HL-60 (cell line): ENCODE results near the gene CSTF1.
A peak's percentile ranks its signal among the peaks of the same experiment; 100 is the strongest.

Experiments used
- DNase-seq, 2 experiments: peaks; one replicate each; pipeline ENCODE4 v3.0.0-alpha.2; 2010 to 2020; ENCODE audit warnings: low read depth in 1 of 2, low spot score in 1 of 2
- H3K27ac ChIP-seq: fragments of 250-450 bp; sonication (Bioruptor Pico); replicated peaks from 2 replicates; pipeline ENCODE4 v1.5.1; 2020; ENCODE audit warnings: mild to moderate bottlenecking, moderate library complexity
- H3K27me3 ChIP-seq: fragments of 250-450 bp; sonication (Bioruptor Pico); 2 replicates; pipeline ENCODE4 v1.5.1; 2021; ENCODE audit warnings: mild to moderate bottlenecking, moderate library complexity; ENCODE audit not compliant: insufficient read depth, poor library complexity, severe bottlenecking
- H3K4me3 ChIP-seq: replicated peaks from 2 replicates; pipeline ENCODE4 v1.5.1; 2011; ENCODE audit warnings: mild to moderate bottlenecking, control low read depth, low read length; ENCODE audit not compliant: insufficient read depth
- GABPA ChIP-seq: IDR thresholded peaks from 2 replicates; pipeline ENCODE4 v1.6.1; 2012; ENCODE audit warnings: low read depth
- POLR2AphosphoS5 ChIP-seq: IDR thresholded peaks from 2 replicates; pipeline ENCODE4 v1.6.1; 2012; ENCODE audit warnings: low read depth
- SPI1 ChIP-seq: IDR thresholded peaks from 2 replicates; pipeline ENCODE4 v1.6.1; 2012; ENCODE audit warnings: low read depth, mild to moderate bottlenecking, borderline replicate concordance
- TF ChIP-seq, protein P1 (sequence below): IDR thresholded peaks from 2 replicates; pipeline ENCODE4 v1.6.1; 2012; ENCODE audit warnings: low read depth; ENCODE audit not compliant: insufficient replicate concordance
- TF ChIP-seq, protein P2 (sequence below): IDR thresholded peaks from one replicate; pipeline ENCODE4 v1.5.1; 2011; ENCODE audit warnings: low read length, control low read depth, inconsistent platforms; ENCODE audit not compliant: insufficient read depth

Gene CSTF1

DNA sequence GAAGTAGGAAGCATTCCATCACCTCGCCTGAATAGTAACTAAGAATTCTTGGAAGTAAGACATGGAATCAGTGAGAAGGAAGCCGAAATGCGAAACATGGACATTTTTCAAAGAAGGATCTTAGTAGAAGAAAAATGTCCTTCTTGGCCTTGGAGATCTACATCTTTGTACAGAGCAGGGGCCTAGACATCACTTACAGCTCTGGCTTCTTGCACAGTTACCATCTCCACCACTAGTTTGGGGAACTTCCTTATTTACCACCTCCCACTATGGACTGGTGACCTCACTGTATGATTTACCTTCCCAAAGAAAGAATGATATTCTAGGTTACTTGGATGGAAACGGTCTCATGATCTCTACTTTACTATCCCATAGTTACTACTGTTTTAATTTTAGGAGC, 35.4 kb downstream of the CSTF1 start:
- peak in 1 of 2 experiments; percentile 56 for DNase-seq
- Histone ChIP-seq H3K27ac (peak overlapping the region; percentile 69), H3K4me3 (no peak overlapping the region), H3K27me3 (no peaks in the 10 kb centered on the region)
- TF ChIP-seq SPI1 (peak; percentile 21; the same call in 1 of the 2 replicates), GABPA (no peak), POLR2AphosphoS5 (no peak)
- TF ChIP-seq, protein P1, sequence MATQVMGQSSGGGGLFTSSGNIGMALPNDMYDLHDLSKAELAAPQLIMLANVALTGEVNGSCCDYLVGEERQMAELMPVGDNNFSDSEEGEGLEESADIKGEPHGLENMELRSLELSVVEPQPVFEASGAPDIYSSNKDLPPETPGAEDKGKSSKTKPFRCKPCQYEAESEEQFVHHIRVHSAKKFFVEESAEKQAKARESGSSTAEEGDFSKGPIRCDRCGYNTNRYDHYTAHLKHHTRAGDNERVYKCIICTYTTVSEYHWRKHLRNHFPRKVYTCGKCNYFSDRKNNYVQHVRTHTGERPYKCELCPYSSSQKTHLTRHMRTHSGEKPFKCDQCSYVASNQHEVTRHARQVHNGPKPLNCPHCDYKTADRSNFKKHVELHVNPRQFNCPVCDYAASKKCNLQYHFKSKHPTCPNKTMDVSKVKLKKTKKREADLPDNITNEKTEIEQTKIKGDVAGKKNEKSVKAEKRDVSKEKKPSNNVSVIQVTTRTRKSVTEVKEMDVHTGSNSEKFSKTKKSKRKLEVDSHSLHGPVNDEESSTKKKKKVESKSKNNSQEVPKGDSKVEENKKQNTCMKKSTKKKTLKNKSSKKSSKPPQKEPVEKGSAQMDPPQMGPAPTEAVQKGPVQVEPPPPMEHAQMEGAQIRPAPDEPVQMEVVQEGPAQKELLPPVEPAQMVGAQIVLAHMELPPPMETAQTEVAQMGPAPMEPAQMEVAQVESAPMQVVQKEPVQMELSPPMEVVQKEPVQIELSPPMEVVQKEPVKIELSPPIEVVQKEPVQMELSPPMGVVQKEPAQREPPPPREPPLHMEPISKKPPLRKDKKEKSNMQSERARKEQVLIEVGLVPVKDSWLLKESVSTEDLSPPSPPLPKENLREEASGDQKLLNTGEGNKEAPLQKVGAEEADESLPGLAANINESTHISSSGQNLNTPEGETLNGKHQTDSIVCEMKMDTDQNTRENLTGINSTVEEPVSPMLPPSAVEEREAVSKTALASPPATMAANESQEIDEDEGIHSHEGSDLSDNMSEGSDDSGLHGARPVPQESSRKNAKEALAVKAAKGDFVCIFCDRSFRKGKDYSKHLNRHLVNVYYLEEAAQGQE = no peak
- TF ChIP-seq, protein P2, sequence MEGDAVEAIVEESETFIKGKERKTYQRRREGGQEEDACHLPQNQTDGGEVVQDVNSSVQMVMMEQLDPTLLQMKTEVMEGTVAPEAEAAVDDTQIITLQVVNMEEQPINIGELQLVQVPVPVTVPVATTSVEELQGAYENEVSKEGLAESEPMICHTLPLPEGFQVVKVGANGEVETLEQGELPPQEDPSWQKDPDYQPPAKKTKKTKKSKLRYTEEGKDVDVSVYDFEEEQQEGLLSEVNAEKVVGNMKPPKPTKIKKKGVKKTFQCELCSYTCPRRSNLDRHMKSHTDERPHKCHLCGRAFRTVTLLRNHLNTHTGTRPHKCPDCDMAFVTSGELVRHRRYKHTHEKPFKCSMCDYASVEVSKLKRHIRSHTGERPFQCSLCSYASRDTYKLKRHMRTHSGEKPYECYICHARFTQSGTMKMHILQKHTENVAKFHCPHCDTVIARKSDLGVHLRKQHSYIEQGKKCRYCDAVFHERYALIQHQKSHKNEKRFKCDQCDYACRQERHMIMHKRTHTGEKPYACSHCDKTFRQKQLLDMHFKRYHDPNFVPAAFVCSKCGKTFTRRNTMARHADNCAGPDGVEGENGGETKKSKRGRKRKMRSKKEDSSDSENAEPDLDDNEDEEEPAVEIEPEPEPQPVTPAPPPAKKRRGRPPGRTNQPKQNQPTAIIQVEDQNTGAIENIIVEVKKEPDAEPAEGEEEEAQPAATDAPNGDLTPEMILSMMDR = no peak

DNA sequence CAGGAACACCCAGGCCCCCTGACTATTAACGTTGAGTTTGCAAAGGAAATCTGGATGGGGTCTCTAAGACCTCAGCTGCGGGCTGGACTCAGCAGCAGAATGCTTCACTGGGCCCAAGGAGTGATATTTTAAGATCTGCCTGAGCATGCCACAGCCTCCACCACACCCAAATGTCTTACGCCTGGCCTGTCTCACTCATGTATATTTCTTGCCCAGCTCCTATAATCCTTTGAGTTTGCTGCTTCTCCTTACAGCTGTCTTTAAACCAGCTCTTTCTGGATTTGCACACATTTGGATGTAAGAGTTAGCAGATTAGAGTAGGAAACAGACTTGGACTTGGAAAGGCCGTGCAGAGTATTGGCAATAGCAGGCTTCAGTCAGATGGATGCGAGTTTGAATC, 36.0 kb downstream of the CSTF1 start:
- TF ChIP-seq, protein P2 = no peak
- TF ChIP-seq, protein P1 = no peak
- TF ChIP-seq POLR2AphosphoS5 = no peak
- TF ChIP-seq SPI1 = no peak
- no peak for TF ChIP-seq GABPA
- DNase-seq = no peak
- H3K27ac ChIP-seq = peak overlapping the region; percentile 69

DNA sequence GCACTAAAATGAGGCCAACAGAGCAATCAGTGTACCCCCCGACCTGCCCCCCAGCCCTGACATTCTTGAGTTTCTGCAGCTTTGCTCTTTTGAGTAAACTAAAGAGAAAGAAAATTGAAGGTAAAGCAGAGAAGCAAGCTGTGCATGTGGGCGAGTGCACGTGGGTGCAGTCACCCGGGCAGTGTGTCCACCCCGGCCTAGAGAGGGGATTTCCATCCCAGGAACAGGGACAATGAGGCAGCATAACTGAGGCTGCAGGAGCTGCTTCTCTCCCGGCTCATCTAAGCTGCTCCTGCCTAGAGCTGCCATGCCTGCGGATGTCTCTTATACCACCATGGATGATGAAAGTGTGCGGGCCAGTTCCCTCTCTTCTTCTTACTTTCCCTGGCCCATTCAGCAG, 36.4 kb downstream of the CSTF1 start:
- no peaks in the 10 kb centered on the region for H3K27me3 ChIP-seq
- peak in 1 of 2 experiments; percentile 54 for DNase-seq
- TF ChIP-seq, protein P2 = no peak
- no peak for TF ChIP-seq POLR2AphosphoS5
- TF ChIP-seq SPI1 = no peak
- TF ChIP-seq, protein P1 = no peak
- TF ChIP-seq GABPA = no peak
- no peak overlapping the region; the same call in 1 of the 2 replicates for H3K4me3 ChIP-seq
- H3K27ac ChIP-seq = peak overlapping the region; percentile 69

More for the DNA sequence above, 36.0 kb downstream of the CSTF1 start:
- no peaks in the 10 kb centered on the region for H3K27me3 ChIP-seq
- no peak overlapping the region for H3K4me3 ChIP-seq
